Motor neuron (in vitro differentiated cells): ENCODE measurements around the gene CXorf49B. TPM values are rescaled to one million over a fixed set of nuclear protein-coding genes. Genes with fewer than 3 reads are reported as not detected.
"Not testable (repeated sequence)": the region's sequence is repeated elsewhere in the genome, so short reads cannot be mapped to it uniquely, and the experiment has no call there.

Source experiments
- ATAC-seq, 8 experiments: fragments of 200-7000 bp; cut with Tn5 transposase; replicated peaks in 6 of 8; 2 replicates each; pipeline ENCODE4 v1.8.0; 2021; ENCODE audit warnings: mild to moderate bottlenecking in 8 of 8, moderate library complexity in 8 of 8
- H3K27ac ChIP-seq, 2 donors: fragments of 250-450 bp; sonication (Bioruptor Pico); 2 replicates each; pipeline ENCODE4 v1.9.0; 2021; ENCODE audit warnings: antibody characterized with exemption in 2 of 2, mild to moderate bottlenecking in 2 of 2, moderate library complexity in 1 of 2
- H3K4me1 ChIP-seq, 2 donors: fragments of 250-450 bp; sonication (Bioruptor Pico); replicated peaks in 1 of 2; 2 replicates each; pipeline ENCODE4 v1.6.1; 2021; ENCODE audit warnings: antibody characterized with exemption in 2 of 2, mild to moderate bottlenecking in 2 of 2, moderate library complexity in 1 of 2
- H3K4me3 ChIP-seq, 5 donors: fragments of 250-450 bp; sonication (Bioruptor Pico); 2 replicates each; pipeline ENCODE4 v1.9.0; 2021; ENCODE audit warnings: antibody characterized with exemption in 5 of 5, mild to moderate bottlenecking in 5 of 5, moderate library complexity in 4 of 5
- WGBS, 10 experiments: fragments of 450-650 bp; shearing (Covaris generic); methylation state at CpG; one replicate each; pipeline ENCODE4 v1.0.0; 2022; 5-methylcytosine and 5-hydroxymethylcytosine counted together
- in situ Hi-C, 9 experiments: fragments of 400-800 bp; cut with MboI; loops; one replicate each; pipeline ENCODE4 v1.15.0; 2021; ENCODE audit warnings: low sequenced_read_pairs in 9 of 9, low pct_unique_long_range_greater_than_20kb in 2 of 9; ENCODE audit not compliant: unreplicated experiment in 9 of 9
- total RNA-seq, 8 experiments: library from RNA; unstranded; fragments of 300-600 nt; gene quantifications; 2 replicates each; pipeline versions ENCODE4 v1.2.3 to v1.2.4, GENCODE V29; 2022

Gene CXorf49B
- total RNA-seq, 8 experiments from 2014 or later = 0.19 TPM; not detected in 7

GRCh38 chrX:71782950-71783299 is 19.8 kb downstream of the CXorf49B start:
- WGBS, 10 experiments = no CpG with 5 or more reads among the region's 7 CpGs
- peak in 1 of 8 experiments; percentile 18 for ATAC-seq
- H3K27ac ChIP-seq, in situ Hi-C loops, H3K4me3 ChIP-seq, H3K4me1 ChIP-seq: not testable (repeated sequence)

- no CpG with 5 or more reads among the region's 20 CpGs for WGBS, 10 experiments
- H3K4me3 ChIP-seq, in situ Hi-C loops, H3K4me1 ChIP-seq, H3K27ac ChIP-seq: not testable (repeated sequence)
- peak in 2 of 8 experiments; percentile 15 to 24 for ATAC-seq
These were observed 20.6 kb downstream of the CXorf49B start for GRCh38 chrX:71783569-71784347.

GRCh38 chrX:71784348-71784983 is 21.3 kb downstream of the CXorf49B start:
- WGBS, 10 experiments = no CpG with 5 or more reads among the region's 15 CpGs
- H3K4me1 ChIP-seq, H3K4me3 ChIP-seq, H3K27ac ChIP-seq, in situ Hi-C loops: not testable (repeated sequence)
- peak in 3 of 8 experiments; percentile 32 to 52 (median 45) for ATAC-seq

GRCh38 chrX:71806450-71806849 is 43.3 kb downstream of the CXorf49B start:
- WGBS, 10 experiments = 80 to 100% methylated on average over 1 to 3 of the region's 5 CpGs; no CpG with 5 or more reads in 8 of the 10 experiments
- ATAC-seq, in situ Hi-C loops, H3K4me3 ChIP-seq, H3K27ac ChIP-seq, H3K4me1 ChIP-seq: not testable (repeated sequence)

GRCh38 chrX:71809886-71810285 is 46.7 kb downstream of the CXorf49B start:
- no peak for ATAC-seq
- in situ Hi-C loops = no loop called here
- 20 to 100% (median 61%) methylated on average over 2 to 4 of the region's 10 CpGs; no CpG with 5 or more reads in 5 of the 10 experiments for WGBS, 10 experiments
- Histone ChIP-seq H3K27ac (no peak overlapping the region), H3K4me3 (no peak overlapping the region), H3K4me1 (no peaks in the 10 kb centered on the region)

GRCh38 chrX:71814123-71814912 is 51.2 kb downstream of the CXorf49B start:
- ATAC-seq = no peak
- in situ Hi-C loops = no loop called here
- no peaks in the 10 kb centered on the region for H3K4me1 ChIP-seq
- H3K4me3 ChIP-seq = no peak overlapping the region
- H3K27ac ChIP-seq = no peak overlapping the region
- 100% methylated on average over 3 of the region's 25 CpGs; no CpG with 5 or more reads in 9 of the 10 experiments for WGBS, 10 experiments

- Histone ChIP-seq H3K27ac (no peak overlapping the region), H3K4me1 (no peaks in the 10 kb centered on the region), H3K4me3 (no peak overlapping the region)
- peak in 2 of 8 experiments; percentile 50 to 71 for ATAC-seq
- in situ Hi-C loops = no loop called here
- 58% methylated on average over 7 of the region's 14 CpGs; no CpG with 5 or more reads in 9 of the 10 experiments for WGBS, 10 experiments
These were observed 52.2 kb downstream of the CXorf49B start for GRCh38 chrX:71815121-71815905.

- no peak overlapping the region for H3K4me3 ChIP-seq
- ATAC-seq = no peak
- in situ Hi-C loops = no loop called here
- WGBS, 10 experiments = 10 to 40% methylated on average over 1 to 2 of the region's 2 CpGs; no CpG with 5 or more reads in 8 of the 10 experiments
- H3K27ac ChIP-seq = no peak overlapping the region
- no peaks in the 10 kb centered on the region for H3K4me1 ChIP-seq
These were observed 52.7 kb downstream of the CXorf49B start for GRCh38 chrX:71815906-71816156.

Other genes starting within 250 kb of the CXorf49B start
- 100 to 1,000 TPM in 4 of 8 experiments, 10 to 100 TPM in 4; 52.6 to 285 (median 97.7) TPM for gene OGT, start 230.2 kb upstream of the CXorf49B start, total RNA-seq
- 1 to 10 TPM in 7 of 8 experiments, under 1 TPM in 1; 0.98 to 4.5 (median 2.8) TPM for gene GCNA, start 184.9 kb upstream of the CXorf49B start, total RNA-seq
- gene CXCR3, start 144.8 kb upstream of the CXorf49B start, total RNA-seq = 1 to 10 TPM in 1 of 8 experiments, under 1 TPM in 5, not detected in 2; 0.05 to 1.4 (median 0.32) TPM
- under 1 TPM in 1 of 8 experiments, not detected in 7; 0.19 TPM for gene CXorf49, start 45.1 kb upstream of the CXorf49B start, total RNA-seq
- 1 to 10 TPM in 5 of 8 experiments, under 1 TPM in 3; 0.13 to 5.0 (median 1.3) TPM for gene NHSL2, start 147.5 kb downstream of the CXorf49B start, total RNA-seq